ENCODE measurements around the gene DOCK4. TPM values are rescaled to one million over a fixed set of nuclear protein-coding genes. Genes with fewer than 3 reads are reported as not detected.

Gene DOCK4
- total and polyA plus RNA-seq, 7 donors, result 1.8 to 12.7 (median 7.1) TPM

GRCh38 chr7:111982133-111982532 lies 224.1 kb downstream of the DOCK4 start:
- DNase-seq, result no peak
- Histone ChIP-seq H3K4me3 (no peak overlapping the region), H3K4me1 (no peaks in the 10 kb centered on the region), H3K27me3 (ENCODE audit: insufficient read depth in 3 of 3, low read length in 2 of 3) (no peaks in the 10 kb centered on the region), H3K9me3 (no peaks in the 10 kb centered on the region), H3K36me3 (ENCODE audit: insufficient read depth in 1 of 2, low read depth in 1 of 2) (peaks cover 4 to 16% of the 10 kb centered on the region in 2 donors), H3K27ac (no peak overlapping the region)
- 87 to 94% (median 92%) methylated on average over 1 of the region's 1 CpG for WGBS, 3 donors
- intact Hi-C loops (cut with DNase I), result no loop called here
- TF ChIP-seq CTCF (IDR thresholded peaks at IDR 0.05), result no peak
- no peak for ATAC-seq

- Histone ChIP-seq H3K36me3 (ENCODE audit: insufficient read depth in 1 of 2, low read depth in 1 of 2) (peaks cover 0 to 14% of the 10 kb centered on the region in 2 donors), H3K27ac (no peak overlapping the region)
Measured at GRCh38 chr7:111980725-111981124, 225.5 kb downstream of the DOCK4 start.

GRCh38 chr7:111975346-111975745 lies 230.9 kb downstream of the DOCK4 start:
- no peak overlapping the region for H3K27ac ChIP-seq
- no peak for TF ChIP-seq CTCF (IDR thresholded peaks at IDR 0.05)
- H3K27me3 ChIP-seq (ENCODE audit: insufficient read depth in 3 of 3, low read length in 2 of 3), result no peaks in the 10 kb centered on the region
- no peaks in the 10 kb centered on the region for H3K4me1 ChIP-seq
- WGBS, 3 donors, result 89 to 94% (median 91%) methylated on average over 4 of the region's 4 CpGs
- intact Hi-C loops (cut with DNase I), result no loop called here
- no peak overlapping the region for H3K4me3 ChIP-seq
- no peaks in the 10 kb centered on the region for H3K9me3 ChIP-seq
- DNase-seq (no peak), ATAC-seq (no peak)
- peaks cover 0 to 8% of the 10 kb centered on the region in 2 donors for H3K36me3 ChIP-seq (ENCODE audit: insufficient read depth in 1 of 2, low read depth in 1 of 2)

More at GRCh38 chr7:111980725-111981124, 225.5 kb downstream of the DOCK4 start:
- WGBS, 3 donors, result 45 to 90% (median 51%) methylated on average over 1 of the region's 1 CpG
- DNase-seq (no peak), ATAC-seq (no peak)
- no peaks in the 10 kb centered on the region for H3K4me1 ChIP-seq
- no peak for TF ChIP-seq CTCF (IDR thresholded peaks at IDR 0.05)
- H3K4me3 ChIP-seq, result no peak overlapping the region
- intact Hi-C loops (cut with DNase I), result no loop called here
- no peaks in the 10 kb centered on the region for H3K9me3 ChIP-seq
- H3K27me3 ChIP-seq (ENCODE audit: insufficient read depth in 3 of 3, low read length in 2 of 3), result no peaks in the 10 kb centered on the region

- intact Hi-C loops (cut with DNase I), result no loop called here
- Histone ChIP-seq H3K27me3 (ENCODE audit: insufficient read depth in 3 of 3, low read length in 2 of 3) (no peaks in the 10 kb centered on the region), H3K9me3 (no peaks in the 10 kb centered on the region), H3K27ac (no peak overlapping the region), H3K4me1 (peaks cover 9% of the 10 kb centered on the region), H3K4me3 (no peak overlapping the region), H3K36me3 (ENCODE audit: insufficient read depth in 1 of 2, low read depth in 1 of 2) (no peaks in the 10 kb centered on the region)
- DNase-seq (no peak), ATAC-seq (no peak)
- no peak for TF ChIP-seq CTCF (IDR thresholded peaks at IDR 0.05)
- 93 to 95% (median 93%) methylated on average over 5 of the region's 5 CpGs for WGBS, 3 donors
Measured at GRCh38 chr7:111960984-111961383, 245.2 kb downstream of the DOCK4 start.

GRCh38 chr7:111958896-111959295 lies 247.3 kb downstream of the DOCK4 start:
- Histone ChIP-seq H3K27ac (no peak overlapping the region), H3K9me3 (no peaks in the 10 kb centered on the region), H3K36me3 (ENCODE audit: insufficient read depth in 1 of 2, low read depth in 1 of 2) (no peaks in the 10 kb centered on the region), H3K4me1 (peaks cover 9% of the 10 kb centered on the region), H3K4me3 (no peak overlapping the region), H3K27me3 (ENCODE audit: insufficient read depth in 3 of 3, low read length in 2 of 3) (no peaks in the 10 kb centered on the region)
- DNase-seq, result no peak
- ATAC-seq, result no peak
- WGBS, 3 donors, result 47 to 53% (median 47%) methylated on average over 4 of the region's 4 CpGs
- intact Hi-C loops (cut with DNase I), result loop anchor here (10.0 kb wide), 2 partner anchors 246 to 536 kb away; partner anchors contain the start of genes DOCK4 (in 1 of the 2) and ZNF277 (in 1 of the 2)
- no peak for TF ChIP-seq CTCF (IDR thresholded peaks at IDR 0.05)

All from psoas muscle (tissue), 8 donors.